Cardiac fibroblast (primary cell): ENCODE results near the gene DDI2.

Experiments
- DNase-seq, 2 donors: peaks; one replicate each; pipeline versions ENCODE4 v3.0.0 to v3.0.0-alpha.2; 2010; ENCODE audit warnings: low read depth in 2 of 2
- H3K4me3 ChIP-seq, 2 donors: replicated peaks in 1 of 2; 1 replicate in 1 of 2; 2 replicates in 1 of 2; pipeline ENCODE4 v1.5.1; 2011; ENCODE audit warnings: low read depth in 2 of 2, low read length in 2 of 2, mild to moderate bottlenecking in 2 of 2, moderate library complexity in 1 of 2
- CTCF ChIP-seq: IDR thresholded peaks from one replicate; pipeline ENCODE4 v1.5.1; 2011; ENCODE audit warnings: low read depth, mild to moderate bottlenecking, low read length, inconsistent platforms

DDI2 gene

GRCh38 chr1:15669074-15669473, 51.8 kb downstream of the DDI2 start:
- no peak for TF ChIP-seq CTCF
- no peak for DNase-seq
- no peak overlapping the region for H3K4me3 ChIP-seq

GRCh38 chr1:15669864-15670263, 52.6 kb downstream of the DDI2 start:
- TF ChIP-seq CTCF, result no peak
- H3K4me3 ChIP-seq, result no peak overlapping the region
- no peak for DNase-seq

- no peak overlapping the region for H3K4me3 ChIP-seq
- no peak for TF ChIP-seq CTCF
- DNase-seq, result no peak
These were observed 54.2 kb downstream of the DDI2 start for GRCh38 chr1:15671430-15671829.

- H3K4me3 ChIP-seq, result no peak overlapping the region
- DNase-seq, result peak in 1 of 2 donors; percentile 13
These were observed 57.3 kb downstream of the DDI2 start for GRCh38 chr1:15674386-15675159.

GRCh38 chr1:15676010-15676409, 58.8 kb downstream of the DDI2 start:
- H3K4me3 ChIP-seq, result no peak overlapping the region
- TF ChIP-seq CTCF, result no peak
- no peak for DNase-seq

More at GRCh38 chr1:15674386-15675159, 57.3 kb downstream of the DDI2 start:
- no peak for TF ChIP-seq CTCF

DNA sequence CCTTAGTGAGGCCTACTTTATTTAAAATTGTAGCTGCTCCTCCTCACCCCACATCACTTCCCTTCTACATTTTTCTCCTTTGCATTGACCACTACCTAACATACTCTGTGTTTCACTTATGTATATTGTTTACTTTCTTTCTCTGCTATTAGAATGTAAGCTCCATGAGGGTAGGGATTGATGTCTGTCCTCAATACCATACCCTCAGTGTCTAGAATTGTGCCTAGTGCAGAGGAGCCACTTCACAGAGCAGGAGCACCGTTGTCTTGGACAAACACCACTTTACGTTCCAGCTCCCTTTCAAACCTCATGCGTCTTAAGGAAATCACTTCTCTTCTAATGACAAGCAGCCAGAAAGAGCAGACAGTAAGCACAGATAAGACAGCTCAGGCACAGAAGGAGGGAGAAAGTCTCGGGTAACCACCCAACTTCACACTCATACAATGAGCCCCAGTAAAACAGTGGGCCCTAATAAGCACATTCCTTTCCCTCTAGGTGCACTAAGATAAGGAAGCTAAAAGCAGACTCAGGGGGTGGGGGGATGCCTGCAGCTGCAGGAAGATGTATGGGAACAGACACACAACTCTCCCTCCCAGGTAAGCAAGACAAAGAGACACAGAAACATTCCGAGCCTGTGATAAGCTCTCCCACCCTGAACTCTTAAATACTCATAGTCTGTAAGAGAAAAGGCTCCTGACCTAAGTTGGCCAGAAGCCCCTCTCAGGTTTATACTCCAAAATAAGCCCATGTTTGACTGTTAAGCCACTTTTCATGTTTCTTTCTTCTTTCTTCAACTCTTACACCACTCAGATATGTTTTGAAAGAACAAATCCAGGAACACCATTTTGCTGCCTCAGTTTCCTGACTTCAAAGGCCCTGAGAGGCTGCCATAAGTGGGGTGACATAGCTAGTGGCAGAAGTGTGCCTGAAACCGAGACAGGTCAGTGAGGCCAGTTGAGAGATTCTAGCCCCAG, 59.7 kb downstream of the DDI2 start:
- TF ChIP-seq CTCF, result no peak
- DNase-seq, result no peak
- H3K4me3 ChIP-seq, result no peak overlapping the region
